GM12878 (cell line): ENCODE measurements around the gene FBXL7. TPM values are rescaled to one million over a fixed set of nuclear protein-coding genes. Genes with fewer than 3 reads are reported as not detected.

Experiments
- EZH2 ChIP-seq: IDR thresholded peaks from 2 replicates; pipeline ENCODE4 v1.6.1; 2012; ENCODE audit warnings: low read depth, mild to moderate bottlenecking, control low read depth, inconsistent platforms, low read length, borderline replicate concordance; ENCODE audit not compliant: control insufficient read depth
- GABPA ChIP-seq: IDR thresholded peaks from 2 replicates; pipeline ENCODE4 v1.6.1; 2014; ENCODE audit warnings: antibody characterized with exemption, low read depth, mild to moderate bottlenecking, inconsistent platforms
- IKZF1 ChIP-seq: fragments of 450-650 bp; conservative IDR thresholded peaks from 2 replicates; pipeline ENCODE4 v1.6.1; 2017; ENCODE audit warnings: antibody characterized with exemption, mild to moderate bottlenecking
- MLLT1 ChIP-seq: fragments of 450-650 bp; IDR thresholded peaks from 2 replicates; pipeline ENCODE4 v1.6.1; 2016; ENCODE audit warnings: mild to moderate bottlenecking
- TCF12 ChIP-seq: IDR thresholded peaks from 2 replicates; pipeline ENCODE4 v1.6.1; 2011; ENCODE audit warnings: low read depth, mild to moderate bottlenecking, low read length
- ZBED1 ChIP-seq: IDR thresholded peaks from 2 replicates; pipeline ENCODE4 v1.6.1; 2016; ENCODE audit warnings: borderline replicate concordance
- ZSCAN29 ChIP-seq: fragments of 450-650 bp; IDR thresholded peaks from 2 replicates; pipeline ENCODE4 v1.6.1; 2017; ENCODE audit warnings: mild to moderate bottlenecking, moderate library complexity
- polyA plus RNA-seq, 11 experiments: library from polyadenylated mRNA; depleted of rRNA in 4 of 11; unstranded in 6 of 11; stranded (reverse) in 5 of 11; fragments of >200 nt; fragmentation: Nextera tagmentation in 4 of 11; fragmentation: Illumina TruSeq in 1 of 11; extraction: Ambion mirVana in 4 of 11; extraction: Trizol in 1 of 11; gene quantifications; 1 replicate in 1 of 11; 2 replicates in 10 of 11; pipeline versions ENCODE4 v1.2.1 to v1.2.3, GENCODE V29; 2011 to 2016; ENCODE audit warnings: inconsistent platforms in 2 of 11, missing spikeins in 2 of 11, low read depth in 1 of 11
- total RNA-seq, 4 experiments: library from RNA; depleted of rRNA in 3 of 4; stranded (reverse); fragments of >200 nt in 3 of 4; fragmentation: Illumina TruSeq in 1 of 4; extraction: Trizol in 1 of 4; gene quantifications; 2 replicates each; pipeline versions ENCODE4 v1.2.1 to v1.2.3, GENCODE V29; 2013 to 2021
- TF ChIP-seq, protein P1 (sequence below): IDR thresholded peaks from 2 replicates; pipeline ENCODE4 v1.6.1; 2011; ENCODE audit warnings: low read depth, low read length, improper control_type of control experiment, borderline replicate concordance
- TF ChIP-seq, protein P2 (sequence below): IDR thresholded peaks from 2 replicates; pipeline ENCODE4 v1.6.1; 2011; ENCODE audit warnings: borderline replicate concordance, low read depth, mild to moderate bottlenecking, moderate library complexity, mixed read lengths, low read length; ENCODE audit not compliant: insufficient read depth; ENCODE audit errors: extremely low read length
- TF ChIP-seq, protein P3 (sequence below): fragments of 450-650 bp; formaldehyde crosslinking; IDR thresholded peaks from 2 replicates; pipeline ENCODE4 v1.4.0; 2022; ENCODE audit warnings: mild to moderate bottlenecking, moderate library complexity
- TF ChIP-seq, protein P4 (sequence below): fragments of 150-350 bp; IDR thresholded peaks from 2 replicates; pipeline ENCODE4 v1.6.1; 2016; ENCODE audit warnings: low read depth, low read length

Gene FBXL7
- total and polyA plus RNA-seq, 10 of the 15 experiments (the other 5 are each of a cell fraction or from before 2014, with no cell fraction given) = 0.03 to 0.44 (median 0.16) TPM

DNA sequence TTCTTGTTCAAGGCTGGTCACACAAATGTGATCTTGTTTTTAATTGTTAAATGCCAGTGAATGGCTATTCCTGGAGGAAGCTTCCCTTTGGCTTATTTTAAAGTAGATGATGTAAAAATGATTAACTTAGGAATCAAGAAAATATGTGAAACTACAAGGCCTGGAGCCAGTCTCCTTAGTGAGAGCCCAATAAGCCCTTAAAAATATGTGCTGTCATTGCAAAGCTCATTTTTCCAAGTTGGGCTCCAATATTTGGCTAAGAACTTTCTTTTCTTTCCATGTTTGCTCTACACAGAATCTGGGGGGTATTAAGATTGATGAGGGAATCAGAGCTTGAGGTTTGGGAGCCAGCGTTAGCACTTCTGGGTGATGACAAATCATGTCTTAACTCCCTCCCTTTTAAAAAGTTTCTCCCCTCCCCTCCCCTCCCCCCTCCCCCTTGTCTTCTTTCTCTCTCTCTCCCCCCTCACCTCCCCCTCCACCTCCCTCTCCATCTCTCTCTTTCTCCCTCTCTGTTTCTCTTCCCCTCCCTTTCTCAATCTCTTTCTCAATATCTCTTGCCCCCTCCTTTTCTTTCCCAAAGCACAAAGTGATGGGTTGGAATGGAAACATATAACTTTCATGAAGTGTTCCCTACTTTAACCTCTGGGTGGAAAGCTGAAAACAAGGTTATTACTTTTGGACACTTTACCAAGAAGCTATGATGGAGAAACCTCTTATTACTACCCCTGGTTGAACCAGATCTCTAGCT is 86.0 kb downstream of the FBXL7 start (continued):
- TF ChIP-seq MLLT1 (no peak), EZH2 (no peak), IKZF1 (no peak), GABPA (no peak), ZSCAN29 (no peak), ZBED1 (no peak), TCF12 (no peak)
- TF ChIP-seq, protein P1, sequence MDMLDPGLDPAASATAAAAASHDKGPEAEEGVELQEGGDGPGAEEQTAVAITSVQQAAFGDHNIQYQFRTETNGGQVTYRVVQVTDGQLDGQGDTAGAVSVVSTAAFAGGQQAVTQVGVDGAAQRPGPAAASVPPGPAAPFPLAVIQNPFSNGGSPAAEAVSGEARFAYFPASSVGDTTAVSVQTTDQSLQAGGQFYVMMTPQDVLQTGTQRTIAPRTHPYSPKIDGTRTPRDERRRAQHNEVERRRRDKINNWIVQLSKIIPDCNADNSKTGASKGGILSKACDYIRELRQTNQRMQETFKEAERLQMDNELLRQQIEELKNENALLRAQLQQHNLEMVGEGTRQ = no peak
- TF ChIP-seq, protein P2, sequence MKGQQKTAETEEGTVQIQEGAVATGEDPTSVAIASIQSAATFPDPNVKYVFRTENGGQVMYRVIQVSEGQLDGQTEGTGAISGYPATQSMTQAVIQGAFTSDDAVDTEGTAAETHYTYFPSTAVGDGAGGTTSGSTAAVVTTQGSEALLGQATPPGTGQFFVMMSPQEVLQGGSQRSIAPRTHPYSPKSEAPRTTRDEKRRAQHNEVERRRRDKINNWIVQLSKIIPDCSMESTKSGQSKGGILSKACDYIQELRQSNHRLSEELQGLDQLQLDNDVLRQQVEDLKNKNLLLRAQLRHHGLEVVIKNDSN = no peak
- TF ChIP-seq, protein P3, sequence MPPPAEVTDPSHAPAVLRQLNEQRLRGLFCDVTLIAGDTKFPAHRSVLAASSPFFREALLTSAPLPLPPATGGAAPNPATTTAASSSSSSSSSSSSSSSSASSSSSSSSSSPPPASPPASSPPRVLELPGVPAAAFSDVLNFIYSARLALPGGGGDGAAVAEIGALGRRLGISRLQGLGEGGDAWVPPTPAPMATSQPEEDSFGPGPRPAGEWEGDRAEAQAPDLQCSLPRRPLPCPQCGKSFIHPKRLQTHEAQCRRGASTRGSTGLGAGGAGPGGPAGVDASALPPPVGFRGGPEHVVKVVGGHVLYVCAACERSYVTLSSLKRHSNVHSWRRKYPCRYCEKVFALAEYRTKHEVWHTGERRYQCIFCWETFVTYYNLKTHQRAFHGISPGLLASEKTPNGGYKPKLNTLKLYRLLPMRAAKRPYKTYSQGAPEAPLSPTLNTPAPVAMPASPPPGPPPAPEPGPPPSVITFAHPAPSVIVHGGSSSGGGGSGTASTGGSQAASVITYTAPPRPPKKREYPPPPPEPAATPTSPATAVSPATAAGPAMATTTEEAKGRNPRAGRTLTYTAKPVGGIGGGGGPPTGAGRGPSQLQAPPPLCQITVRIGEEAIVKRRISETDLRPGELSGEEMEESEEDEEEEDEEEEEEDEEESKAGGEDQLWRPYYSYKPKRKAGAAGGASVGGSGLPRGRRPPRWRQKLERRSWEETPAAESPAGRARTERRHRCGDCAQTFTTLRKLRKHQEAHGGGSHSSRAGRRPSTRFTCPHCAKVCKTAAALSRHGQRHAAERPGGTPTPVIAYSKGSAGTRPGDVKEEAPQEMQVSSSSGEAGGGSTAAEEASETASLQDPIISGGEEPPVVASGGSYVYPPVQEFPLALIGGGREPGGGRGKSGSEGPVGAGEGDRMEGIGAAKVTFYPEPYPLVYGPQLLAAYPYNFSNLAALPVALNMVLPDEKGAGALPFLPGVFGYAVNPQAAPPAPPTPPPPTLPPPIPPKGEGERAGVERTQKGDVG (CRISPR knock-in tag) = no peak
- TF ChIP-seq, protein P4, sequence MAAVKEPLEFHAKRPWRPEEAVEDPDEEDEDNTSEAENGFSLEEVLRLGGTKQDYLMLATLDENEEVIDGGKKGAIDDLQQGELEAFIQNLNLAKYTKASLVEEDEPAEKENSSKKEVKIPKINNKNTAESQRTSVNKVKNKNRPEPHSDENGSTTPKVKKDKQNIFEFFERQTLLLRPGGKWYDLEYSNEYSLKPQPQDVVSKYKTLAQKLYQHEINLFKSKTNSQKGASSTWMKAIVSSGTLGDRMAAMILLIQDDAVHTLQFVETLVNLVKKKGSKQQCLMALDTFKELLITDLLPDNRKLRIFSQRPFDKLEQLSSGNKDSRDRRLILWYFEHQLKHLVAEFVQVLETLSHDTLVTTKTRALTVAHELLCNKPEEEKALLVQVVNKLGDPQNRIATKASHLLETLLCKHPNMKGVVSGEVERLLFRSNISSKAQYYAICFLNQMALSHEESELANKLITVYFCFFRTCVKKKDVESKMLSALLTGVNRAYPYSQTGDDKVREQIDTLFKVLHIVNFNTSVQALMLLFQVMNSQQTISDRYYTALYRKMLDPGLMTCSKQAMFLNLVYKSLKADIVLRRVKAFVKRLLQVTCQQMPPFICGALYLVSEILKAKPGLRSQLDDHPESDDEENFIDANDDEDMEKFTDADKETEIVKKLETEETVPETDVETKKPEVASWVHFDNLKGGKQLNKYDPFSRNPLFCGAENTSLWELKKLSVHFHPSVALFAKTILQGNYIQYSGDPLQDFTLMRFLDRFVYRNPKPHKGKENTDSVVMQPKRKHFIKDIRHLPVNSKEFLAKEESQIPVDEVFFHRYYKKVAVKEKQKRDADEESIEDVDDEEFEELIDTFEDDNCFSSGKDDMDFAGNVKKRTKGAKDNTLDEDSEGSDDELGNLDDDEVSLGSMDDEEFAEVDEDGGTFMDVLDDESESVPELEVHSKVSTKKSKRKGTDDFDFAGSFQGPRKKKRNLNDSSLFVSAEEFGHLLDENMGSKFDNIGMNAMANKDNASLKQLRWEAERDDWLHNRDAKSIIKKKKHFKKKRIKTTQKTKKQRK = no peak
